H1 (cell line): Measurements from ENCODE around the gene HMOX2. TPM values are rescaled to one million over a fixed set of nuclear protein-coding genes. Genes with fewer than 3 reads are reported as not detected.

Experiments
- CTCF ChIA-PET: fragments of 300-600 bp; sonication (Branson Sonifier 250); formaldehyde crosslinking; loops from one replicate; lab custom pipeline; 2021; ENCODE audit not compliant: partially characterized antibody; lab: Charles Lee
- POLR2A ChIA-PET: fragments of 300-600 bp; sonication (Branson Sonifier 250); formaldehyde crosslinking; loops from one replicate; lab custom pipeline; 2021; ENCODE audit warnings: inconsistent platforms; ENCODE audit not compliant: partially characterized antibody; lab: Charles Lee
- DNase-seq, 2 experiments: peaks; one replicate each; pipeline versions ENCODE4 v3.0.0 to v3.0.0-alpha.2; 2010 to 2022; ENCODE audit warnings: low spot score in 2 of 2, low read depth in 1 of 2, mixed read lengths in 1 of 2
- FAIRE-seq: peaks from 2 replicates; lab custom pipeline; 2011; peaks lifted over from hg19 to GRCh38; lab: Jason Lieb, UNC
- H2AFZ ChIP-seq: 2 replicates; pipeline ENCODE4 v1.8.1; 2012; ENCODE audit warnings: low read length, inconsistent platforms
- H2AK5ac ChIP-seq: 2 replicates; pipeline ENCODE4 v1.6.1; 2013; ENCODE audit warnings: low read depth, low read length
- H2BK120ac ChIP-seq: replicated peaks from 2 replicates; pipeline ENCODE3; 2013; ENCODE audit warnings: low read depth, low read length, inconsistent platforms
- H2BK12ac ChIP-seq: 2 replicates; pipeline ENCODE4 v1.6.1; 2013; ENCODE audit warnings: low read depth, low read length
- H2BK15ac ChIP-seq: 2 replicates; pipeline ENCODE4 v1.6.1; 2013; ENCODE audit warnings: low read length
- H2BK20ac ChIP-seq: 2 replicates; pipeline ENCODE4 v1.6.1; 2013; ENCODE audit warnings: low read length
- H2BK5ac ChIP-seq: 2 replicates; pipeline ENCODE4 v1.6.1; 2013; ENCODE audit warnings: low read depth, low read length
- H3K14ac ChIP-seq: 2 replicates; pipeline ENCODE4 v1.6.1; 2013; ENCODE audit warnings: inconsistent platforms; ENCODE audit not compliant: insufficient read length
- H3K18ac ChIP-seq: 2 replicates; pipeline ENCODE4 v1.6.1; 2013; ENCODE audit warnings: low read length; ENCODE audit errors: extremely low read depth
- H3K23ac ChIP-seq: 2 replicates; pipeline ENCODE4 v1.6.1; 2013; ENCODE audit warnings: inconsistent platforms; ENCODE audit not compliant: insufficient read length
- H3K23me2 ChIP-seq: 2 replicates; pipeline ENCODE4 v1.6.1; 2013; ENCODE audit warnings: low read depth, low read length
- H3K27ac ChIP-seq: 2 replicates; pipeline ENCODE4 v1.6.1; 2011; ENCODE audit warnings: low read depth, low read length, inconsistent platforms
- H3K27me3 ChIP-seq, 4 experiments: replicated peaks in 1 of 4; 1 replicate in 1 of 4; 2 replicates in 3 of 4; pipeline versions ENCODE4 v1.6.1 to v1.8.1; 2011 to 2013; ENCODE audit warnings: low read length in 3 of 4, mild to moderate bottlenecking in 3 of 4, inconsistent platforms in 2 of 4, mixed read lengths in 2 of 4, moderate library complexity in 1 of 4; ENCODE audit not compliant: control insufficient read depth in 3 of 4, insufficient read depth in 3 of 4; ENCODE audit errors: extremely low read depth in 1 of 4
- H3K36me3 ChIP-seq, 4 experiments: 2 replicates each; pipeline versions ENCODE4 v1.6.1 to v1.8.1; 2011 to 2013; ENCODE audit warnings: mild to moderate bottlenecking in 4 of 4, low read length in 3 of 4, moderate library complexity in 2 of 4, control low read depth in 1 of 4, inconsistent platforms in 1 of 4; ENCODE audit not compliant: insufficient read depth in 4 of 4, control insufficient read depth in 2 of 4
- H3K4ac ChIP-seq: replicated peaks from 2 replicates; pipeline ENCODE3; 2013; ENCODE audit warnings: low read length, low read depth, mixed read lengths, inconsistent platforms; ENCODE audit not compliant: insufficient read length
- H3K4me1 ChIP-seq, 4 experiments: replicated peaks in 1 of 4; 1 replicate in 1 of 4; 2 replicates in 3 of 4; pipeline versions ENCODE4 v1.6.1 to v1.8.1; 2011 to 2013; ENCODE audit warnings: low read length in 3 of 4, inconsistent platforms in 2 of 4, mixed read lengths in 1 of 4; ENCODE audit not compliant: insufficient read depth in 4 of 4, control insufficient read depth in 3 of 4
- H3K4me2 ChIP-seq, 2 experiments: 2 replicates each; pipeline versions ENCODE4 v1.6.1 to v1.8.1; 2011 to 2013; ENCODE audit warnings: low read depth in 2 of 2, low read length in 2 of 2, control low read depth in 1 of 2, inconsistent platforms in 1 of 2, mild to moderate bottlenecking in 1 of 2; ENCODE audit not compliant: insufficient read depth in 1 of 2
- H3K4me3 ChIP-seq, 4 experiments: fragments of 200-600, 300-600 bp in 1 of 4; sonication (generic), shearing (Covaris generic), sonication (Bioruptor Twin) in 1 of 4; 2 replicates each; pipeline versions ENCODE4 v1.5.1 to v1.8.1; 2011 to 2016; ENCODE audit warnings: low read length in 4 of 4, low read depth in 3 of 4, control low read depth in 2 of 4, inconsistent platforms in 2 of 4, mild to moderate bottlenecking in 2 of 4, mixed read lengths in 1 of 4, moderate library complexity in 1 of 4; ENCODE audit not compliant: insufficient read depth in 2 of 4; ENCODE audit errors: extremely low read depth in 1 of 4
- H3K56ac ChIP-seq: replicated peaks from 2 replicates; pipeline ENCODE3; 2013; ENCODE audit warnings: low read depth, mild to moderate bottlenecking, mixed read lengths, low read length, inconsistent platforms; ENCODE audit not compliant: insufficient read length
- H3K79me1 ChIP-seq: 2 replicates; pipeline ENCODE4 v1.6.1; 2013; ENCODE audit warnings: low read depth, low read length, control low read depth
- H3K79me2 ChIP-seq, 2 experiments: 2 replicates each; pipeline versions ENCODE4 v1.6.1 to v1.8.1; 2012 to 2013; ENCODE audit warnings: low read length in 2 of 2, mild to moderate bottlenecking in 2 of 2, inconsistent platforms in 1 of 2; ENCODE audit not compliant: insufficient read depth in 2 of 2, control insufficient read depth in 1 of 2
- H3K9ac ChIP-seq, 4 experiments: replicated peaks in 1 of 4; 1 replicate in 1 of 4; 2 replicates in 3 of 4; pipeline versions ENCODE4 v1.6.1 to v1.8.1; 2011 to 2013; ENCODE audit warnings: low read depth in 3 of 4, low read length in 3 of 4, control low read depth in 2 of 4, mild to moderate bottlenecking in 2 of 4, moderate library complexity in 2 of 4, inconsistent platforms in 1 of 4; ENCODE audit errors: extremely low read depth in 1 of 4
- H3K9me3 ChIP-seq, 2 experiments: 2 replicates each; pipeline versions ENCODE4 v1.6.1 to v1.8.1; 2012 to 2013; ENCODE audit warnings: mild to moderate bottlenecking in 2 of 2, moderate library complexity in 2 of 2, control low read depth in 1 of 2, inconsistent platforms in 1 of 2, low read depth in 1 of 2, low read length in 1 of 2, mixed read lengths in 1 of 2; ENCODE audit not compliant: insufficient read depth in 2 of 2
- H4K20me1 ChIP-seq, 2 experiments: replicated peaks in 1 of 2; 2 replicates each; pipeline versions ENCODE3 to v1.8.1; 2011 to 2013; ENCODE audit warnings: inconsistent platforms in 2 of 2, low read length in 2 of 2, mild to moderate bottlenecking in 1 of 2; ENCODE audit not compliant: insufficient read depth in 2 of 2, control insufficient read depth in 1 of 2
- H4K5ac ChIP-seq: 2 replicates; pipeline ENCODE4 v1.6.1; 2013; ENCODE audit warnings: low read length, low read depth, mixed read lengths, inconsistent platforms; ENCODE audit not compliant: insufficient read length
- H4K8ac ChIP-seq: 2 replicates; pipeline ENCODE4 v1.8.0; 2013; ENCODE audit warnings: mild to moderate bottlenecking, moderate library complexity, low read length, inconsistent platforms; ENCODE audit not compliant: insufficient read depth; ENCODE audit errors: extremely low read depth
- H4K91ac ChIP-seq: replicated peaks from 2 replicates; pipeline ENCODE3; 2013; ENCODE audit warnings: low read length, mixed read lengths, inconsistent platforms; ENCODE audit not compliant: insufficient read length
- CEBPB ChIP-seq: IDR thresholded peaks from 2 replicates; pipeline ENCODE4 v1.6.1; 2012; ENCODE audit warnings: low read depth, low read length
- CTBP2 ChIP-seq: IDR thresholded peaks from 2 replicates; pipeline ENCODE4 v1.7.0; 2011; ENCODE audit warnings: borderline replicate concordance, mild to moderate bottlenecking, moderate library complexity, mixed read lengths, low read length; ENCODE audit not compliant: insufficient read depth, insufficient read length
- E2F6 ChIP-seq: IDR thresholded peaks from 2 replicates; pipeline ENCODE4 v1.6.1; 2012; ENCODE audit warnings: inconsistent platforms
- HDAC6 ChIP-seq: IDR thresholded peaks from one replicate; pipeline ENCODE4 v1.7.1; 2012; ENCODE audit warnings: low read depth, mild to moderate bottlenecking, inconsistent platforms, low read length, moderate library complexity
- JUN ChIP-seq: IDR thresholded peaks from 2 replicates; pipeline ENCODE4 v1.6.1; 2011; ENCODE audit warnings: low read depth, mild to moderate bottlenecking, improper control_type of control experiment, low read length
- KDM1A ChIP-seq: fragments of 200-600, 300-600 bp; sonication (generic); IDR thresholded peaks from 2 replicates; pipeline ENCODE4 v1.7.1; 2016; ENCODE audit warnings: mild to moderate bottlenecking, low read length, borderline replicate concordance
- MAX ChIP-seq: IDR thresholded peaks from 2 replicates; pipeline ENCODE4 v1.6.1; 2012; ENCODE audit warnings: inconsistent platforms
- NRF1 ChIP-seq: IDR thresholded peaks from 2 replicates; pipeline ENCODE4 v1.6.1; 2011; ENCODE audit warnings: mild to moderate bottlenecking, low read depth, low read length, improper control_type of control experiment
- POLR2A ChIP-seq, 2 experiments: IDR thresholded peaks; 1 replicate in 1 of 2; 2 replicates in 1 of 2; pipeline ENCODE4 v1.6.1; 2011; ENCODE audit warnings: low read depth in 2 of 2, low read length in 2 of 2, mild to moderate bottlenecking in 2 of 2; ENCODE audit errors: control extremely low read depth in 1 of 2
- POLR2AphosphoS5 ChIP-seq: IDR thresholded peaks from 2 replicates; pipeline ENCODE4 v1.6.1; 2011; ENCODE audit warnings: low read depth, low read length
- SUZ12 ChIP-seq: fragments of 200-600 bp; sonication (generic); IDR thresholded peaks from 2 replicates; pipeline ENCODE4 v1.6.1; 2012; ENCODE audit warnings: mild to moderate bottlenecking, inconsistent platforms, low read length, moderate library complexity, mixed read lengths
- TEAD4 ChIP-seq: IDR thresholded peaks from 2 replicates; pipeline ENCODE4 v1.6.1; 2012; ENCODE audit warnings: low read depth, low read length, inconsistent platforms, mixed read lengths
- ZNF274 ChIP-seq: IDR thresholded peaks from 2 replicates; pipeline ENCODE4 v1.7.0; 2012; ENCODE audit warnings: low read length, borderline replicate concordance; ENCODE audit errors: extremely low read depth
- WGBS, 2 experiments: shearing (Covaris generic) in 1 of 2; methylation state at CpG; one replicate each; pipeline versions ENCODE4 v1.1.6 to v1.1.7; 2013 to 2015; ENCODE audit warnings: low lambda C conversion rate in 2 of 2, mixed read lengths in 2 of 2, inconsistent platforms in 1 of 2, low coverage in 1 of 2, missing lambda C conversion rate in 1 of 2; ENCODE audit not compliant: insufficient replicate concordance in 2 of 2, insufficient coverage in 1 of 2, insufficient read length in 1 of 2; ENCODE audit errors: extremely low coverage in 1 of 2, missing lambda C conversion rate in 1 of 2; 5-methylcytosine and 5-hydroxymethylcytosine counted together
- polyA plus RNA-seq, 7 experiments: library from polyadenylated mRNA; depleted of rRNA in 3 of 7; stranded (reverse) in 5 of 7; unstranded in 2 of 7; fragments of >200 nt in 5 of 7; fragments of 200-250 nt in 2 of 7; gene quantifications; 1 replicate in 5 of 7; 2 replicates in 1 of 7; 4 replicates in 1 of 7; pipeline versions ENCODE4 v1.2.1 to v1.2.3, GENCODE V29; 2011 to 2013; ENCODE audit warnings: missing spikeins in 2 of 7, mixed read lengths in 2 of 7
- total RNA-seq: library from RNA; stranded (reverse); fragmentation: NEBNext Ultra II Directional; extraction: Animal tissue kit (Norgen Biotek cat#: 25700); gene quantifications from 2 replicates; pipeline ENCODE4 v1.2.1, GENCODE V29; 2021

HMOX2 gene
- total and polyA plus RNA-seq, 2 of the 8 experiments (the other 6 are each of a cell fraction or from before 2014, with no cell fraction given), result 36.5 to 48.4 TPM

GRCh38 chr16:4525069-4525468 is 48.9 kb downstream of the HMOX2 start:
- no peak overlapping the region for H2BK5ac ChIP-seq
- no peak overlapping the region for H3K56ac ChIP-seq
- H3K9me3 ChIP-seq, result no peaks in the 10 kb centered on the region
- 90% methylated on average over 7 of the region's 7 CpGs; no CpG with 5 or more reads in 1 of the 2 experiments for WGBS, 2 experiments
- no peak overlapping the region for H2AK5ac ChIP-seq
- peaks cover 3 to 18% of the 10 kb centered on the region in 2 experiments; a peak in 2 of 4 replicates for H3K79me2 ChIP-seq
- H2BK20ac ChIP-seq, result no peak overlapping the region
- no peak overlapping the region for H3K4me2 ChIP-seq
- H3K4ac ChIP-seq, result no peak overlapping the region
- no peak overlapping the region for H2AFZ ChIP-seq
- no peaks in the 10 kb centered on the region; the same call in 1 of the 2 replicates for H3K23me2 ChIP-seq
- no peak overlapping the region for H3K27ac ChIP-seq
- ChIA-PET CTCF (interaction anchor here (1.0 to 35.4 kb wide), 8 partner anchors 16 to 125 kb away, joined by 3 to 968 read pairs (median 4); partner anchors contain the start of genes C16orf96, CDIP1 and MGRN1), POLR2A (interaction anchor here (1.4 to 2.6 kb wide), 5 partner anchors 12 to 91 kb away, joined by 3 to 11 read pairs (median 4); partner anchors contain the start of gene CDIP1)
- no peak overlapping the region for H3K23ac ChIP-seq
- H2BK120ac ChIP-seq, result no peak overlapping the region
- peak overlapping the region; percentile 3; the same call in 1 of the 2 replicates for H3K18ac ChIP-seq
- no peaks in the 10 kb centered on the region for H3K36me3 ChIP-seq
- H4K91ac ChIP-seq, result no peak overlapping the region
- H3K14ac ChIP-seq, result no peak overlapping the region
- no peaks in the 10 kb centered on the region for H3K27me3 ChIP-seq
- H3K79me1 ChIP-seq, result peaks cover 5% of the 10 kb centered on the region
- H2BK12ac ChIP-seq, result no peak overlapping the region
- no peak overlapping the region for H4K8ac ChIP-seq
- FAIRE-seq (no peak), DNase-seq (no peak)
- H3K9ac ChIP-seq, result no peak overlapping the region
- H4K5ac ChIP-seq, result no peak overlapping the region
- H3K4me1 ChIP-seq, result peaks cover 4 to 29% (median 25%) of the 10 kb centered on the region in 4 experiments
- no peak overlapping the region for H2BK15ac ChIP-seq
- H4K20me1 ChIP-seq, result peaks cover 0 to 11% of the 10 kb centered on the region in 2 experiments
- H3K4me3 ChIP-seq, result no peak overlapping the region
- TF ChIP-seq MAX (peak; percentile 52; the same call in 1 of the 2 replicates), POLR2A (IDR thresholded peaks at IDR 0.05; ENCODE audit: control extremely low read depth in 1 of 2, low read depth in 2 of 2, low read length in 2 of 2) (no peak), TEAD4 (no peak), NRF1 (no peak), JUN (no peak), CEBPB (no peak), ZNF274 (no peak), HDAC6 (no peak), CTBP2 (no peak), E2F6 (peak; percentile 90), KDM1A (no peak), POLR2AphosphoS5 (no peak), SUZ12 (no peak)
